ENCODE data around the gene TMEM101. TPM values are rescaled to one million over a fixed set of nuclear protein-coding genes. Genes with fewer than 3 reads are reported as not detected.

The TMEM101 gene
- total and polyA plus RNA-seq, 2 of the 13 experiments (the other 11 are each of a cell fraction or from before 2014, with no cell fraction given): 72.0 to 100 TPM

DNA sequence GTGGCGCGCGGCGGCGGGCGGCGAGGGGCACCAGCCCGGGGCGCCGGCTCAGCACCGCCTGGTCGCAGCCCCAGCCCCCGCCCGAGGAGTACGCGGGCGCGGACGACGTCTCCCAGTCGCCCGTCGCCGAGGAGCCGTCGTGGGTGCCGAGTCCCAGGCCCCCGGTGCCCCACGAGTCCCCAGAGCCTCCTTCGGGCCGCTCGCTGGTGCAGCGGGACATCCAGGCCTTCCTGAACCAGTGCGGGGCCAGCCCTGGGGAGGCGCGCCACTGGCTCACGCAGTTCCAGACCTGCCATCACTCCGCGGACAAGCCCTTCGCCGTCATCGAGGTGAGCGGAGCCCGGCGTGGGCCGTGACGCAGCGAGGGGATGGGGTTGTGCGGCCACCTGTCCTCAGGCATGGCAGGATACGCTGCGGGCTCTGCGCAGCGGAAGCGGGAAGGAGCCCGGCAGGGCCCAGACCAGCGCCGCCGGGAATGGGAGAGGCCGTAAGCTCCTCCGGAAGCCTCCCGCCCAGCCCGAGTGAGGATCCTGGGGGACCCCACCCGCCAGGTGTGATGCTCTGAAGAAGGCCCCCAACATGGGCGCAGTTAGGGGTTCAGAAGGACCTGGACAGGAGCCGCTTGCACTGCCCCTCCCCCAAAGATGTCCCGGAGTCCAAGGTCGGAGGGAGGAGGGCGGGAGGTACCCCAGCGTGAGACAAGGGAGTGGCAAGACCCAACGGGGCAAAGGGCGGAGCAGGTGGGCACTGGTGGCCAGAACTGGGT is 9.8 kb downstream of the TMEM101 start (continued):
- peak; percentile 73; the same call in 1 of the 2 replicates for TF ChIP-seq ZNF430 (CRISPR knock-in tag; IDR thresholded peaks at IDR 0.05)
- TF ChIP-seq ZNF713 (CRISPR knock-in tag; IDR thresholded peaks at IDR 0.05): peak; percentile 16; the same call in 1 of the 2 replicates
- TF ChIP-seq, protein P1, sequence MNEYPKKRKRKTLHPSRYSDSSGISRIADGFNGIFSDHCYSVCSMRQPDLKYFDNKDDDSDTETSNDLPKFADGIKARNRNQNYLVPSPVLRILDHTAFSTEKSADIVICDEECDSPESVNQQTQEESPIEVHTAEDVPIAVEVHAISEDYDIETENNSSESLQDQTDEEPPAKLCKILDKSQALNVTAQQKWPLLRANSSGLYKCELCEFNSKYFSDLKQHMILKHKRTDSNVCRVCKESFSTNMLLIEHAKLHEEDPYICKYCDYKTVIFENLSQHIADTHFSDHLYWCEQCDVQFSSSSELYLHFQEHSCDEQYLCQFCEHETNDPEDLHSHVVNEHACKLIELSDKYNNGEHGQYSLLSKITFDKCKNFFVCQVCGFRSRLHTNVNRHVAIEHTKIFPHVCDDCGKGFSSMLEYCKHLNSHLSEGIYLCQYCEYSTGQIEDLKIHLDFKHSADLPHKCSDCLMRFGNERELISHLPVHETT (CRISPR knock-in tag; conservative IDR thresholded peaks at IDR 0.05): 0 out of 2 replicates have a peak, but pooled peaks have one; percentile 29
- TF ChIP-seq SOX5 (CRISPR knock-in tag; IDR thresholded peaks at IDR 0.05; ENCODE audit: borderline replicate concordance): peak; percentile 14; the same call in 1 of the 2 replicates
- TF ChIP-seq SAP130 (CRISPR knock-in tag; IDR thresholded peaks at IDR 0.05; ENCODE audit: low read depth): peak; percentile 33; the same call in 1 of the 2 replicates
- peak; percentile 84; the same call in 1 of the 2 replicates for TF ChIP-seq ZNF468 (CRISPR knock-in tag; IDR thresholded peaks at IDR 0.05)
- TF ChIP-seq MYC (CRISPR knock-in tag; IDR thresholded peaks at IDR 0.05; ENCODE audit: borderline replicate concordance): peak; percentile 64; the same call in 1 of the 2 replicates
- TF ChIP-seq ZNF660 (CRISPR knock-in tag; IDR thresholded peaks at IDR 0.05; ENCODE audit: borderline replicate concordance, low read depth): no peak
- TF ChIP-seq, protein P2, sequence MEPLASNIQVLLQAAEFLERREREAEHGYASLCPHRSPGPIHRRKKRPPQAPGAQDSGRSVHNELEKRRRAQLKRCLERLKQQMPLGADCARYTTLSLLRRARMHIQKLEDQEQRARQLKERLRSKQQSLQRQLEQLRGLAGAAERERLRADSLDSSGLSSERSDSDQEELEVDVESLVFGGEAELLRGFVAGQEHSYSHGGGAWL (CRISPR knock-in tag; IDR thresholded peaks at IDR 0.05): peak; percentile 17; the same call in 1 of the 2 replicates
- TF ChIP-seq ZNF138 (CRISPR knock-in tag; IDR thresholded peaks at IDR 0.05; ENCODE audit: low read depth): peak; percentile 72; the same call in 1 of the 2 replicates
- TF ChIP-seq NCOA2 (CRISPR knock-in tag; IDR thresholded peaks at IDR 0.05): 0 out of 2 replicates have a peak, but pooled peaks have one; percentile 22
- TF ChIP-seq IRX3 (CRISPR knock-in tag; IDR thresholded peaks at IDR 0.05; ENCODE audit: borderline replicate concordance, low read depth): no peak; the same call in 1 of the 2 replicates
- TF ChIP-seq, protein P3, sequence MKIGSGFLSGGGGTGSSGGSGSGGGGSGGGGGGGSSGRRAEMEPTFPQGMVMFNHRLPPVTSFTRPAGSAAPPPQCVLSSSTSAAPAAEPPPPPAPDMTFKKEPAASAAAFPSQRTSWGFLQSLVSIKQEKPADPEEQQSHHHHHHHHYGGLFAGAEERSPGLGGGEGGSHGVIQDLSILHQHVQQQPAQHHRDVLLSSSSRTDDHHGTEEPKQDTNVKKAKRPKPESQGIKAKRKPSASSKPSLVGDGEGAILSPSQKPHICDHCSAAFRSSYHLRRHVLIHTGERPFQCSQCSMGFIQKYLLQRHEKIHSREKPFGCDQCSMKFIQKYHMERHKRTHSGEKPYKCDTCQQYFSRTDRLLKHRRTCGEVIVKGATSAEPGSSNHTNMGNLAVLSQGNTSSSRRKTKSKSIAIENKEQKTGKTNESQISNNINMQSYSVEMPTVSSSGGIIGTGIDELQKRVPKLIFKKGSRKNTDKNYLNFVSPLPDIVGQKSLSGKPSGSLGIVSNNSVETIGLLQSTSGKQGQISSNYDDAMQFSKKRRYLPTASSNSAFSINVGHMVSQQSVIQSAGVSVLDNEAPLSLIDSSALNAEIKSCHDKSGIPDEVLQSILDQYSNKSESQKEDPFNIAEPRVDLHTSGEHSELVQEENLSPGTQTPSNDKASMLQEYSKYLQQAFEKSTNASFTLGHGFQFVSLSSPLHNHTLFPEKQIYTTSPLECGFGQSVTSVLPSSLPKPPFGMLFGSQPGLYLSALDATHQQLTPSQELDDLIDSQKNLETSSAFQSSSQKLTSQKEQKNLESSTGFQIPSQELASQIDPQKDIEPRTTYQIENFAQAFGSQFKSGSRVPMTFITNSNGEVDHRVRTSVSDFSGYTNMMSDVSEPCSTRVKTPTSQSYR (CRISPR knock-in tag; IDR thresholded peaks at IDR 0.05; ENCODE audit: borderline replicate concordance): peak; percentile 91
- TF ChIP-seq, protein P4, sequence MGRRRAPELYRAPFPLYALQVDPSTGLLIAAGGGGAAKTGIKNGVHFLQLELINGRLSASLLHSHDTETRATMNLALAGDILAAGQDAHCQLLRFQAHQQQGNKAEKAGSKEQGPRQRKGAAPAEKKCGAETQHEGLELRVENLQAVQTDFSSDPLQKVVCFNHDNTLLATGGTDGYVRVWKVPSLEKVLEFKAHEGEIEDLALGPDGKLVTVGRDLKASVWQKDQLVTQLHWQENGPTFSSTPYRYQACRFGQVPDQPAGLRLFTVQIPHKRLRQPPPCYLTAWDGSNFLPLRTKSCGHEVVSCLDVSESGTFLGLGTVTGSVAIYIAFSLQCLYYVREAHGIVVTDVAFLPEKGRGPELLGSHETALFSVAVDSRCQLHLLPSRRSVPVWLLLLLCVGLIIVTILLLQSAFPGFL (CRISPR knock-in tag; IDR thresholded peaks at IDR 0.05): no peak
- peak; percentile 78 for TF ChIP-seq ZFX (CRISPR knock-in tag; IDR thresholded peaks at IDR 0.05; ENCODE audit: low read depth)
- TF ChIP-seq TOPORS (CRISPR knock-in tag; IDR thresholded peaks at IDR 0.05): 0 out of 2 replicates have a peak, but pooled peaks have one; percentile 33
- peak; percentile 24; the same call in 1 of the 2 replicates for TF ChIP-seq FOXA3 (CRISPR knock-in tag; IDR thresholded peaks at IDR 0.05)
- peak; percentile 70; the same call in 1 of the 2 replicates for TF ChIP-seq ZNF616 (CRISPR knock-in tag; IDR thresholded peaks at IDR 0.05; ENCODE audit: low read depth)
- TF ChIP-seq BORCS8-MEF2B (CRISPR knock-in tag; IDR thresholded peaks at IDR 0.05): peak; percentile 53
- TF ChIP-seq ISL2 (CRISPR knock-in tag; IDR thresholded peaks at IDR 0.05): 0 out of 2 replicates have a peak, but pooled peaks have one; percentile 25
- TF ChIP-seq, protein P5, sequence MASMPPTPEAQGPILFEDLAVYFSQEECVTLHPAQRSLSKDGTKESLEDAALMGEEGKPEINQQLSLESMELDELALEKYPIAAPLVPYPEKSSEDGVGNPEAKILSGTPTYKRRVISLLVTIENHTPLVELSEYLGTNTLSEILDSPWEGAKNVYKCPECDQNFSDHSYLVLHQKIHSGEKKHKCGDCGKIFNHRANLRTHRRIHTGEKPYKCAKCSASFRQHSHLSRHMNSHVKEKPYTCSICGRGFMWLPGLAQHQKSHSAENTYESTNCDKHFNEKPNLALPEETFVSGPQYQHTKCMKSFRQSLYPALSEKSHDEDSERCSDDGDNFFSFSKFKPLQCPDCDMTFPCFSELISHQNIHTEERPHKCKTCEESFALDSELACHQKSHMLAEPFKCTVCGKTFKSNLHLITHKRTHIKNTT (CRISPR knock-in tag; IDR thresholded peaks at IDR 0.05): no peak

Data from HepG2 (cell line).